ENCODE measurements around the gene SPRED3. TPM values are rescaled to one million over a fixed set of nuclear protein-coding genes. Genes with fewer than 3 reads are reported as not detected.

The SPRED3 gene
- total and polyA plus RNA-seq, 2 donors (not counting 1 experiment from before 2014, with no cell fraction given): 1.1 to 1.7 TPM

GRCh38 chr19:38404858-38405257, 16.4 kb downstream of the SPRED3 start:
- DNase-seq: no peak
- Mint-ChIP-seq H3K9me3 (ENCODE audit: insufficient read depth) (no peaks in the 10 kb centered on the region), H3K4me3 (peak overlapping the region; percentile 94), H3K4me1 (peaks cover 18% of the 10 kb centered on the region), H3K27ac (no peak overlapping the region), H3K27me3 (peaks cover 9% of the 10 kb centered on the region)
- H3K9ac ChIP-seq (ENCODE audit: low read length): no peak overlapping the region
- peaks cover 11% of the 10 kb centered on the region for H3K79me2 ChIP-seq (ENCODE audit: control insufficient read depth, insufficient read depth, low read length)
- no peak overlapping the region for H3K4me2 ChIP-seq (replicated peaks; ENCODE audit: low read depth, low read length, poor library complexity, severe bottlenecking)
- no peaks in the 10 kb centered on the region for H3K9me3 ChIP-seq (ENCODE audit: control extremely low read depth in 1 of 3, control insufficient read depth in 2 of 3, insufficient read depth in 1 of 3, low read length in 2 of 3)
- peaks cover 5 to 14% of the 10 kb centered on the region in 2 donors for H3K4me1 ChIP-seq (ENCODE audit: control insufficient read depth in 2 of 2, insufficient read depth in 2 of 2, low read length in 2 of 2)
- no peak overlapping the region for H2AFZ ChIP-seq (ENCODE audit: insufficient read depth, low read depth, low read length, poor library complexity, severe bottlenecking)
- WGBS (ENCODE audit: insufficient coverage): 94% methylated on average over 3 of the region's 6 CpGs
- ChIA-PET POLR2A (interaction anchor here (0.6 kb wide), 1 partner anchor 618 kb away, joined by 3 read pairs; no protein-coding TSS in a partner anchor), CTCF (interaction anchor here (0.5 to 5.0 kb wide), 7 partner anchors 17 to 527 kb away, joined by 3 to 90 read pairs (median 4); partner anchors contain the start of genes GGN, MRPS12, PSMD8 and SARS2)
- TF ChIP-seq, protein P1, sequence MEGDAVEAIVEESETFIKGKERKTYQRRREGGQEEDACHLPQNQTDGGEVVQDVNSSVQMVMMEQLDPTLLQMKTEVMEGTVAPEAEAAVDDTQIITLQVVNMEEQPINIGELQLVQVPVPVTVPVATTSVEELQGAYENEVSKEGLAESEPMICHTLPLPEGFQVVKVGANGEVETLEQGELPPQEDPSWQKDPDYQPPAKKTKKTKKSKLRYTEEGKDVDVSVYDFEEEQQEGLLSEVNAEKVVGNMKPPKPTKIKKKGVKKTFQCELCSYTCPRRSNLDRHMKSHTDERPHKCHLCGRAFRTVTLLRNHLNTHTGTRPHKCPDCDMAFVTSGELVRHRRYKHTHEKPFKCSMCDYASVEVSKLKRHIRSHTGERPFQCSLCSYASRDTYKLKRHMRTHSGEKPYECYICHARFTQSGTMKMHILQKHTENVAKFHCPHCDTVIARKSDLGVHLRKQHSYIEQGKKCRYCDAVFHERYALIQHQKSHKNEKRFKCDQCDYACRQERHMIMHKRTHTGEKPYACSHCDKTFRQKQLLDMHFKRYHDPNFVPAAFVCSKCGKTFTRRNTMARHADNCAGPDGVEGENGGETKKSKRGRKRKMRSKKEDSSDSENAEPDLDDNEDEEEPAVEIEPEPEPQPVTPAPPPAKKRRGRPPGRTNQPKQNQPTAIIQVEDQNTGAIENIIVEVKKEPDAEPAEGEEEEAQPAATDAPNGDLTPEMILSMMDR (IDR thresholded peaks at IDR 0.05): no peak
- TF ChIP-seq EZH2 (IDR thresholded peaks at IDR 0.05; ENCODE audit: borderline replicate concordance, insufficient read depth, low read depth, low read length, poor library complexity, severe bottlenecking): no peak
- intact Hi-C loops (cut with micrococcal nuclease): loop anchor here (5.0 kb wide), 2 partner anchors 327 to 922 kb away; no protein-coding TSS in a partner anchor
- no peak overlapping the region for H3K4me3 ChIP-seq (ENCODE audit: control extremely low read depth in 1 of 5, extremely low read depth in 1 of 5, insufficient read depth in 1 of 5, low read depth in 2 of 5, low read length in 4 of 5)
- H3K36me3 ChIP-seq (replicated peaks in 1 of 2; ENCODE audit: control extremely low read depth in 1 of 2, control insufficient read depth in 1 of 2, extremely low read depth in 1 of 2, insufficient read depth in 2 of 2, low read length in 1 of 2): peaks cover 2 to 24% of the 10 kb centered on the region in 2 experiments
- no peak for ATAC-seq (ENCODE audit: low read depth)
- H4K20me1 ChIP-seq (ENCODE audit: control insufficient read depth, insufficient read depth, low read length, poor library complexity, severe bottlenecking): no peaks in the 10 kb centered on the region
- H3K27me3 ChIP-seq (replicated peaks in 1 of 4; ENCODE audit: control extremely low read depth in 1 of 4, control insufficient read depth in 3 of 4, insufficient read depth in 4 of 4, low read length in 3 of 4): peaks cover 0 to 5% (median 0%) of the 10 kb centered on the region in 4 experiments
- H3K27ac ChIP-seq (ENCODE audit: low read length in 2 of 2): no peak overlapping the region

- WGBS (ENCODE audit: insufficient coverage): 98% methylated on average over 7 of the region's 8 CpGs
- Histone ChIP-seq H3K27ac (ENCODE audit: low read length in 2 of 2) (no peak overlapping the region), H3K79me2 (ENCODE audit: control insufficient read depth, insufficient read depth, low read length) (peaks cover 11% of the 10 kb centered on the region), H3K4me2 (replicated peaks; ENCODE audit: low read depth, low read length, poor library complexity, severe bottlenecking) (no peak overlapping the region), H4K20me1 (ENCODE audit: control insufficient read depth, insufficient read depth, low read length, poor library complexity, severe bottlenecking) (no peaks in the 10 kb centered on the region), H3K4me1 (ENCODE audit: control insufficient read depth in 2 of 2, insufficient read depth in 2 of 2, low read length in 2 of 2) (peaks cover 5 to 14% of the 10 kb centered on the region in 2 donors), H3K27me3 (replicated peaks in 1 of 4; ENCODE audit: control extremely low read depth in 1 of 4, control insufficient read depth in 3 of 4, insufficient read depth in 4 of 4, low read length in 3 of 4) (peaks cover 0 to 4% (median 0%) of the 10 kb centered on the region in 4 experiments), H2AFZ (ENCODE audit: insufficient read depth, low read depth, low read length, poor library complexity, severe bottlenecking) (no peak overlapping the region), H3K9ac (ENCODE audit: low read length) (no peak overlapping the region), H3K4me3 (ENCODE audit: control extremely low read depth in 1 of 5, extremely low read depth in 1 of 5, insufficient read depth in 1 of 5, low read depth in 2 of 5, low read length in 4 of 5) (no peak overlapping the region), H3K9me3 (ENCODE audit: control extremely low read depth in 1 of 3, control insufficient read depth in 2 of 3, insufficient read depth in 1 of 3, low read length in 2 of 3) (no peaks in the 10 kb centered on the region), H3K36me3 (replicated peaks in 1 of 2; ENCODE audit: control extremely low read depth in 1 of 2, control insufficient read depth in 1 of 2, extremely low read depth in 1 of 2, insufficient read depth in 2 of 2, low read length in 1 of 2) (peaks cover 2 to 24% of the 10 kb centered on the region in 2 experiments)
- ChIA-PET CTCF (interaction anchor here (0.6 to 5.0 kb wide), 5 partner anchors 18 to 388 kb away, joined by 3 to 90 read pairs (median 3); partner anchors contain the start of genes GGN and PSMD8), POLR2A (no interaction called here)
- TF ChIP-seq, protein P1 (IDR thresholded peaks at IDR 0.05): no peak
- no peak for TF ChIP-seq EZH2 (IDR thresholded peaks at IDR 0.05; ENCODE audit: borderline replicate concordance, insufficient read depth, low read depth, low read length, poor library complexity, severe bottlenecking)
- peaks cover 7% of the 10 kb centered on the region for H3K27me3 Mint-ChIP-seq
- DNase-seq: no peak
- H3K4me3 Mint-ChIP-seq: peak overlapping the region; percentile 47
- peak overlapping the region; percentile 15 for H3K27ac Mint-ChIP-seq
- no peak for ATAC-seq (ENCODE audit: low read depth)
- intact Hi-C loops (cut with micrococcal nuclease): no loop called here
- peaks cover 18% of the 10 kb centered on the region for H3K4me1 Mint-ChIP-seq
- no peaks in the 10 kb centered on the region for H3K9me3 Mint-ChIP-seq (ENCODE audit: insufficient read depth)
Observed at GRCh38 chr19:38405276-38405675, 16.8 kb downstream of the SPRED3 start.

Data from B cell (primary cell).